Stimulated activated CD4-positive, alpha-beta T cell treated with anti-CD3 and anti-CD28 coated beads, Interleukin-12 subunit alpha, Interleukin-12 subunit beta, amount 100 ng/mL, for 24 hours (primary cell): ENCODE data around the gene NSFL1C.
A peak's percentile ranks its signal among the peaks of the same experiment; 100 is the strongest.

ENCODE experiments used
- DNase-seq, 2 experiments: peaks; one replicate each; pipeline ENCODE4 v3.0.0-alpha.2; 2020; ENCODE audit warnings: low read depth in 2 of 2

NSFL1C gene

DNA sequence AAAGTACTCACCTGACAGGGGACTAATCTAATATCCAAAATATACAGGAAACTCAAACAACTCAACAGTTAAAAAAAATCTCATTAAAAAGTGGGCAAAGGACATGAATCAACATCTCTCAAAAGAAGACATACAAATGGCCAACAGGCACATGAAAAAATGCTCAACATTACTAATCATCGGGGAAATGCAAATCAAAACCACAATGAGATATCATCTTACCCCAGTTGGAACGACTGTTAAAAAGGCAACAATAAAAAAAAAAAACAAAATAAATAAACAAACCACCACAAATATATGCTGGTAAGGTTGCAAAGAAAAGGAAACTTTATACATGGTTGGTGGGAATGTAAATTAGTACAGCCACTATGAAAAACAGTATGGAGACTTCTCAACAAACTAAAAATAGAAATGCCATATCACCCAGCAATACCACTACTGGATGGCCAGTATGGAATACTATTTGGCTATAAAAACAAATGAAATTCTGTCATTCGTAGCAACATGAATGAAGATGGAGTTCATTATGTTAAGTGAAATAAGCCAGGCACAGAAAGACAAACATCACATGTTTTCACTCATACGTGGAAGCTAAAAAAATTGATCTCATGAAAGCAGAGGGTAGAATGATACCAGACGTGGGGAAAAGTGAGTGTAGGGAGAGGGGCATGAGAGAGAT lies 17.9 kb upstream of the NSFL1C start:
- DNase-seq: no peak

GRCh38 chr20:1479831-1480595 lies 13.4 kb upstream of the NSFL1C start:
- DNase-seq: no peak

GRCh38 chr20:1478566-1478965 lies 11.9 kb upstream of the NSFL1C start:
- no peak for DNase-seq

DNA sequence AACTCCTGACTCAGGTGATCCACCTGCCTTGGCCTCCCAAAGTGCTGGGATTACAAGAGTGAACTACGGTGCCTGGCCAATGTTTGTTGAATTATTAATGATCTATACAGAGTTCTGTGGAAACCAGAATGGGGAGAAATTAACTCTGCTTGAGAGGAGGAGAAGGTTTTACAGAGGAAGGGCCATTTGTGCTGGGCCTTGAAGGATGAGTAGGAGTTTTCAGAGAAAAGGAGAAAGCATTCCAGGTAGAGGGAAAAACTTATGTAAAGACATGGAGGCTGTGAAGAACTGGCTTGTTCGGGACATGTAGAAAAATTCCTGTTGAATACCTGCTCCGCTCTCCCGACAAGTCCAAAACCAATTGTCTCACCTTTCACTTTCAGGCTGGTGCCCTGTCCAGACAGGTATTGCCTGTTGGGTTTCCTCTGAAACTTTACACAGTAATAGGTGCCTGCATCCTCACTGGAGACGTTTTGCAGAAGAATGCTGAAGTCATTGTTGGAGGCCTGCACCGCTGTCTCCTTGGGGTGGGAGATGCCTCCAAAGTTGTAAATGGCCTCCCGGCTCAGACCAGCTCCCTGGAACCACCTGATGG lies 11.3 kb upstream of the NSFL1C start:
- no peak for DNase-seq

DNA sequence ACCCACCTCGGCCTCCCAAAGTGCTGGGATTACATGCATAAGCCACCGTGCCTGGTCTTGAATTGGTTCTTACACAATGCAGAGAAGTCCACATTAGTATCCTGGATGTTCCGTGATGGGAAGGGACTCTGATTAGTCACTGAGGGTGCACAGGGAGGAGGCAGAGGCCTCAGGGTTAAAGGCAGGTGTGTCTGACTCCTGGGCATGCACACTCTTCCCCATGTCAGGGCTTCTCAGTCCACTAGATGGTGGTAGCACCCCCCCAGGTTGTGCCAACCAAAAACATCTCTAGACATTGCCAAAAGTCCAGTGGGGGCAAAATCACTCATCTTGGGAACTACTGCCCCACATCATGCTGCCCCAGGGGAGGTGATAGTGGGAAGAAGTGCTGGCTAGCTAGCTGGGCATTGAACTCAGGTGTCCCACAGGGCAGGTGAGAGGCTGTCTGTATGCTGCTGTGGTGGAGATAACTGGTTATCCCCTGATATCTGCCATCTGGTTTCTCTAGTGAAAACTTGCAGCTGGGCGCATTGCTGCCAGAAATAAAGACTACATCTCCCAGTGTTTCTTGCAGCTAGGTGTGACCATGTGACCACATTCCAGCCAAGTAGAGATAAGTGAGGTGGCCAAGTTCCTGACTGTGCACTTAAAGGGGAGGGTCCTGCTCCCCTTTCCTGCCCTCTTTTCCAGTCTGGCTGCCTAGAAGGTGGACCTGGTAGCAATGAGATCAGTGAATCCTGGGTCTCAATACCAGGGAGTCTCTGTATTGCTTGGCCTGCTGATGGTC lies 8.4 kb upstream of the NSFL1C start:
- DNase-seq: no peak

- no peak for DNase-seq
These were observed 7.7 kb upstream of the NSFL1C start for GRCh38 chr20:1474325-1474724.

DNA sequence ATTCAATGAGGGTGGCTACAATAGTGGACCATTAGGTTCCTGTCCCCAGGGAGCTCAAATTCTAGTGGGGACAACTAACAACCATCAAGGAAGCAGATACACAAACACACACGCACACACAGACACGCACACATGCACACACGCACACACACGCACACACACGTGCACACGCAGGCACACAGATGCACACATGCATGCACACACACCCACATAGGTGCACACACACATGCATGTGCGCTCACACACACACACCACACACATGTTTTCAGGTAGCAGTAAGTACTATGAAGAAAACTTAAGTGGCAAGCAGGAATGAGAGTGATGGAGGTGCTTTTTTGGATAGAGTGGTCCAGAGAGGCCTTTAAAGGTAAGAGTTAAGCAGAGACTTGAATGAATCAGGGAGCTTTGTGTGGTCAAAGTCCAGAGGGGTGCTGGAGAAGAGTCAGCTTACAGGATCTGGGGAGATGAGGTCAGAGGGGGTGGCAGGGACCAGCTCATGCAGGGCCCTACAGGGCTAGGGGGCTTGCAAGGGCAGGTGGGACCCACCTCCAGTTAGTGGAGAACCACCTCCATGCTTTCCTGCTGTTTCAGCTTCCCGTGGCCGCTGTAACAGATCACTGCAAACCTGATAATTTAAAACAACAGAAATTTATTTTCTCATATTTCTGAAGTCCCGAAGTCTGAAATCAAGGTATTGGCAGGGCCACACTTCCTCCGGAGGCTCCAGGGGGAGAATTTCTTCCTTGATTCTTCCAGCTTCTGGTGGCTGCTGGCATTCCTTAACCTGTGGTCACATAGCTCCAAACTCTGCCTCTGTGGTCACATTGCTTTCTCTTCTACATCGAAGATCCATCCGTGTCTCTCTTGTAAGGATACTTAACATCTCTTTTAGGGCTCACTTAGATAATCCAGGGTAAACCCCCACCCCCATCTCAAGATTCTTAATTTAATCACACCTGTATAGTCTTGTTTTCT lies 6.9 kb upstream of the NSFL1C start:
- no peak for DNase-seq

GRCh38 chr20:1472556-1473245 lies 6.1 kb upstream of the NSFL1C start:
- no peak for DNase-seq

DNA sequence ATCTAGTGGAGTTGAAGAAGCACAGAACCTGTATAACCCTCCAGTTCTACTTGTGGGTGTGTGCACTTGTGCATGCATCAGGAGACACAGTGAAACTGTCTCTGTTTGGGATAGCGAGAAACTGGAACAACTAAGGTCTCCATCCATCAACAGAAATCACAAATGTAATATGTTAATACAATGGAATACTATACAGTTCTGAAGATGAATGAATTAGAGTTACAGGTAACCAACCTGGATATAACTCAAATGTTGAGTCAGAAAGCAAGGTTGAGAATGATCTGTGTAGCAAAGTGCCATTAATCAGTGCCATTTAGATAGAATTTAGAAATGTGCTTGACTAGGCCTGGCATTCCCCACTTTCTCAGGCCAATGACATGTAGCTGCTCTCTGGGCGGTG lies 4.6 kb upstream of the NSFL1C start:
- no peak for DNase-seq

DNA sequence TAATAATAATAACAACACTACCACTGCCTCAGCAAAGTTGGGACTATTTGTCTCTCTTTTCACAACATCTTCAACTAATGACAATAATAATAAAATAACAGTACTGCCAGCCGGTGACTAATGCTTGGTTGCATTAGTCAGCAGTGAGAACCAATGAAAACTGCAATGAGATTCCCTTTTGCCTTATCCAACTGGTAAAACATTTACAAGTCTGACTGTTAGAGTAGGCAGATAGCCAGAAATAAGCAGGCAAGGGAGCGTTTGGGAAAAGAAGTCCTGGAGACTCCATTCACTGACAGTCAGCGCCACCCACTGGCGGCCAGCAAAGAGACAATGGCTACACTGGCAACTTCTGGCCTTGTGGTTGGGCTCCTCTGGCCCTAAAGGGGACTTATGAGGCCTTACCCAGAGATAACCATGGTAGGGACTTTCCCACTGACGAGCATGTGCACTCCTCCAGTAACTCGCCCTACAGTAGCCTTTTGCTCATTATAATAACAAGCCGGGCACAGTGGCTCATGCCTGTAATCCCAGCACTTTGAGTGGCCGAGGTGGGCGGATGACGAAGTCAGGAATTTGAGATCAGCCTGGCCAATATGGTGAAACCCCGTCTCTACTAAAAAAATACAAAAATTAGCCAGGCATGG lies 3.4 kb upstream of the NSFL1C start:
- DNase-seq: peak in 1 of 2 experiments; percentile 16

DNA sequence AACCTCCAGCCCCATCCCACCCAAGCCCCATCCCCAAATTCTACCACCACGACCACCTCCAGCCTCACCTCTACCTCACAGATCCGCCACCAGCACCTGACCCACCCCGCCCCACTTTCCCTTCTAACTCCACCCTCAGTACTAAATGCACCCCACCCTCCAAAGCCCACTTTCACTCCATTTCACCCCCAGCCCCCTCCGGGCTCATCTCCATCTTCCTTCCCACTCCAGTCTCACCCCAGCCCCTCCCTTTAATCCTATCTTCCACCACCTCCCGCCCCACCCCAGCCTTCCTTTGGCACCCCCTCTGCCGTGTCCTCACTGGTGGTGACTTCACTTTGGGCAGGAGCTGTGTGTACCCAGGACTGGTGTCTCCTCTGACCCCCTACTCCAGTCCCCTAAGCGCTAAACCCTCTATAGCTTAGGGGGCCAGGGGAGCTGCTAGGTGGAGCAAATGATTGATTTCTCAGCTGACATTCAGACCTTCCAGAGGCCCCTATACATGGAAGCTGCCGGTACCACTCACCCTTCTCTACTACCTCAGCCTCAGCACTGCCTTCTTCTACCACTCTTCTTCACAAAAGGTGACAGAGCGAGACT lies 2.8 kb upstream of the NSFL1C start:
- no peak for DNase-seq

DNA sequence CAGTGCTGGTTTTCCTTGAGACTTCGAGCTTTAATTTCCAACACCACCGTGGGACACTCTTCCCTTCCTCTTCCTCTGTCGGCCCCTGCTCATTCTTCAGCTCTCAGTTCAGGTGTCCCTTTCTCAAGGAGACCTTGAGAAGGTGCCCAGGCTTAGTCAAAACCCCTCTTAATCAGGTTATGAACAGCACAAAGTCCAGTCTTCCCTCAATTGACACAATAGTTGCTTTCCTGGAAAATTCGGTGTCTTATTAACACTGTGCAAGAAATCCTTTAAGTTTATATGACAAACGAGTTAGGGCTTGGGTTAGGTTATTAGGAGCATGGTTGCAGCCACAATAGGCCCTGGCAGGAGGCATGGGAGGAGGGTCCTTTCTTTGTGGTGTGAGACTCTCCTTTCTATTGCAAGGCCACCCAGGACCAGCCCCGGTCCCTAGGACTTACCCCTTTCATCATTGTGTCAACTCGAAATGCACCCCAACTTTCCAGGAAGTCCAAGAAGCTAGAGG lies 1.5 kb upstream of the NSFL1C start:
- DNase-seq: no peak

DNA sequence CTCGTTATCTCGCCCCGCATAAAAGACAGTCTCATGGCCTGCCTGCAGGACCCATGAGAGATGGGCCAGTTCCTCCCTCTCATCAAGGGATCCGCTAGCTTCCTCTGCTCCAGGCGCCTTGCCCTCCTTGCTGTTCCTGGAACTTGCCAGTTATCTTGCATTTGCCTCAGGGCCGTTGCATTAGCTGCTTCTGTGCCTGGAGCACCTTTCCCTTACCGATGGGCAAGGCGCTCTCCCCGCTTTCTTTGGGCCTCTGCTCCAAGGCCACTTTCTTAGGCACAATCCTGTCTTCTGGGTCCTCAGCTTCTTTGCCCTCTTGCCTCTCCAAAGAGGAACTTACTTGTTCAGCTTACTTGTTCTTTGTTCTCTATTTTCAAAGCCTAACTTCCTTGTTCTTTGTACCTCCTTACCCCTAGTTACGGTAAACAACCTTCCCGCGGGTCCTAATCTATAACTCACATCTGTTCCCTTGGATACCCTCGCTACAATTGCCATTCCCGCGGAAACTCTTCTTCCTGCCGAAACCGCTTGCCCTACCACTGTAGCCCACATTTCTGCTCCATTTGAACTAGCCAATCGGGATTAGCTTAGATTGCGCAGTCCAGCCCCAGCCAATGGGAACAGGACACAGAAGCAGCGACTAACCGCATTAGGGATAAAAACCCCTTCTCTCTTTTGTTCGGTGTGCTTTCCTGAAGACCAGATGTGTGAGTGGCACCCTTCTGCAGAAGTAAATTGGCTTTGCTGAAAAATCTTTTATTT lies 887 bp upstream of the NSFL1C start:
- DNase-seq: no peak

DNA sequence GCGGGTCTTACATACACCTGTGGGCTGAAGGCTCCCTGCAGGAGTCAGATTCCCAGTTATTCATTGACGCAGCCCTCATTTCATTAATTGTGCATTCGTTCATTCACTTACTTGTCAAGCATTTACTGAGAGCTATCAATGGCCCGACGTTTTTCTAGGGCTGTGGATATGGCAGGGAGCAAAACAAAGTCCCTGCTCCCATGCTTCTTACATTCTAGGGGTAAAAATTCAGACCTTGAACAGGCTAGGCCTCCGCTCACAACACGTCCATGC lies 369 bp upstream of the NSFL1C start:
- no peak for DNase-seq

- no peak for DNase-seq
These were observed 1.0 kb downstream of the NSFL1C start for GRCh38 chr20:1465470-1466210.

DNA sequence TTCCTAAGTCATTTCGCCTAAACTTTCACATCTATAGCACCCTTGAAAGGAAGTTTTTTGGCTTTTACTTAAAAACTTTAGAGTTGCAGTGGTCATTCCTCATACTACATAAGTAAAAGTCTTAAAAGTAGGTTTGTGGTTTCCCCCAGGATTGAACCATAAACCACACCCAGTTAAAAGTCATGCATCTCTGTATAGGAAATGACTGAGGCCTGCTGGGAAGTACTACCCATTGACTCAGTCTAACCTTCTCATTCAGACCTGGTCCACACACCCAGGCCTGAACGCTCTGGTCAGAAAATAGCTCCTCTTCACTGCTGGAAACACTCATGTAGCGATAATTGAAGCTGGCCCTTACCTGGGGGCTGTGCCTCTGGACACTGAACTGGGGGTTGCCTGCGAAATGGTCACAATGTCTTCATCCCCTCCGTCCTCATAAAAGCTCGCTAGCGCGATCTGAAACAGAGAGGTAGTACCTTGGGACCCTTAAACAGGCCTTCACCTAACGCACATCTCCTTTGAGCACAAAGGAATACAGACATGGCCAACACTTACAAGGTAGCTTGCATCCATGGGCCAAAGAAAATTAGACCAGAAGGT lies 2.6 kb downstream of the NSFL1C start:
- DNase-seq: no peak

DNA sequence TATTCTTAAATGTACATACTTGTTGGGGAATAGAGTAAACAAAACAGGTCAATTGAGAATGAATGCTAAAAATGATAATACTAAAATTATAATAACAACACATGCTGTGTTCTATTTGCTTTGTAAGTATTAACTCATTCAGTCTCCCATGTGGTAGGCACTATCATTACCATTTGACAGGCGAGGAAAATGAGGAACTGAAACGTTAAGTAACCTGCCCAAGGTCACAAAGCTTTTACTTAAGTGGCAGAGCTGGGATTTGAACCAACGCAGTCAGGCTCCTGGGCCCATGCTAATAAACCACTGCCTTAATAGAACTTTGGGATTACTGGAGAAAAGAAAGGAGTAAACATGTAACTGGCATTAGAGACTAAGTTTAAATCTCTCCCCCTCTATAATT lies 3.8 kb downstream of the NSFL1C start:
- DNase-seq: no peak

DNA sequence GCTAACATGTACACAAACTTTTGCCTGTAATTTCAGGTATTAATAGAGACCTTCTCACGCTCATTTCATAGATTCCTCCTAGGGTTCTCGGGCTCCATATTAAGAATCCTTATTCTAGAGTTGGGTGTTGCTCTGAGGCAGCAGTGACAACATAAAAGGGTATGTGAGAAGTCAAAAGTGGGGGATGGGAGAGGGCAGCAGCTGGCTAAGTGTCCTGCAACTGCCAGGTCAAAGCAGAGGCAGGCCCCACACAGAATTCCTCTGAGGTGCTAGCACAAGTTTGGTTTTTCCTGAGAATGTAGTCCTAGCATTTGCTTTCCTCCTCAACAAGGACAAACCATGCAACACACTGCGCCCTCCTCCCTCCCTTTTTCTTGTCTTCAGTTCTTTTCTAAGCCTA lies 4.6 kb downstream of the NSFL1C start:
- DNase-seq: no peak
